Neutrophil (primary cell): ENCODE results near the gene FAM209B.

Experiments used
- H3K27ac ChIP-seq: fragments of 200-600 bp; sonication (generic); 2 replicates; pipeline ENCODE4 v1.5.1; 2016; ENCODE audit warnings: mild to moderate bottlenecking, moderate library complexity
- H3K27me3 ChIP-seq: fragments of 200-600 bp; sonication (generic); 2 replicates; pipeline ENCODE4 v1.6.0; 2016; ENCODE audit warnings: mild to moderate bottlenecking
- H3K36me3 ChIP-seq: fragments of 200-600 bp; sonication (generic); 2 replicates; pipeline ENCODE4 v1.5.1; 2017
- H3K4me1 ChIP-seq, 2 experiments: fragments of 200-600 bp in 1 of 2; sonication (generic) in 1 of 2; 1 replicate in 1 of 2; 2 replicates in 1 of 2; pipeline versions ENCODE4 v1.5.1 to v1.6.1; 2013 to 2016; ENCODE audit warnings: low read depth in 1 of 2, low read length in 1 of 2, mild to moderate bottlenecking in 1 of 2, moderate library complexity in 1 of 2; ENCODE audit not compliant: control insufficient read depth in 1 of 2, insufficient read depth in 1 of 2
- H3K4me3 ChIP-seq, 2 experiments: fragments of 200-600 bp in 1 of 2; sonication (generic) in 1 of 2; 1 replicate in 1 of 2; 2 replicates in 1 of 2; pipeline ENCODE4 v1.5.1; 2013 to 2016; ENCODE audit warnings: low read depth in 1 of 2, low read length in 1 of 2, mild to moderate bottlenecking in 1 of 2, moderate library complexity in 1 of 2
- H3K9me3 ChIP-seq: fragments of 200-600 bp; sonication (generic); 2 replicates; pipeline ENCODE4 v1.5.1; 2016
- CTCF ChIP-seq: fragments of 200-600 bp; sonication (generic); IDR thresholded peaks from 2 replicates; pipeline ENCODE4 v1.5.1; 2016; ENCODE audit warnings: antibody characterized with exemption

The FAM209B gene

GRCh38 chr20:56581701-56582100, 48.7 kb downstream of the FAM209B start:
- H3K27ac ChIP-seq, result no peak overlapping the region
- H3K4me1 ChIP-seq, result no peaks in the 10 kb centered on the region
- H3K27me3 ChIP-seq, result peaks cover 6% of the 10 kb centered on the region
- TF ChIP-seq CTCF, result no peak
- no peaks in the 10 kb centered on the region for H3K36me3 ChIP-seq
- no peaks in the 10 kb centered on the region for H3K9me3 ChIP-seq
- no peak overlapping the region for H3K4me3 ChIP-seq

- no peaks in the 10 kb centered on the region for H3K36me3 ChIP-seq
- H3K27me3 ChIP-seq, result peaks cover 11% of the 10 kb centered on the region
- no peak overlapping the region for H3K27ac ChIP-seq
- H3K4me3 ChIP-seq, result no peak overlapping the region
- no peak for TF ChIP-seq CTCF
- no peaks in the 10 kb centered on the region for H3K4me1 ChIP-seq
- no peaks in the 10 kb centered on the region for H3K9me3 ChIP-seq
Observed at GRCh38 chr20:56582542-56582941, 49.5 kb downstream of the FAM209B start.

- Histone ChIP-seq H3K9me3 (no peaks in the 10 kb centered on the region), H3K4me1 (no peaks in the 10 kb centered on the region), H3K27me3 (peaks cover 16% of the 10 kb centered on the region), H3K36me3 (no peaks in the 10 kb centered on the region), H3K27ac (no peak overlapping the region), H3K4me3 (no peak overlapping the region)
- no peak for TF ChIP-seq CTCF
Observed at GRCh38 chr20:56584916-56585315, 51.9 kb downstream of the FAM209B start.
